GM21360 (cell line): ENCODE results near the gene TLR8.
"Not testable (repeated sequence)": the region's sequence is repeated elsewhere in the genome, so short reads cannot be mapped to it uniquely, and the experiment has no call there.

Source experiments
- ATAC-seq: cut with Tn5 transposase; IDR thresholded peaks from one replicate; pipeline ENCODE4 v1.9.1; 2021; ENCODE audit warnings: mild to moderate bottlenecking, moderate library complexity; ENCODE audit not compliant: unreplicated experiment

Gene TLR8

GRCh38 chrX:12944452-12944851, 38.0 kb downstream of the TLR8 start:
- ATAC-seq, result not testable (repeated sequence)

GRCh38 chrX:12945494-12945893, 39.1 kb downstream of the TLR8 start:
- ATAC-seq, result no peak

GRCh38 chrX:12946406-12946805, 40.0 kb downstream of the TLR8 start:
- no peak for ATAC-seq

- ATAC-seq, result no peak
Observed at GRCh38 chrX:12946838-12947544, 40.6 kb downstream of the TLR8 start.

GRCh38 chrX:12947545-12948235, 41.3 kb downstream of the TLR8 start:
- ATAC-seq, result no peak

- no peak for ATAC-seq
Observed at GRCh38 chrX:12948495-12948894, 42.1 kb downstream of the TLR8 start.

- ATAC-seq, result no peak
Observed at GRCh38 chrX:12949205-12949926, 42.9 kb downstream of the TLR8 start.

GRCh38 chrX:12949927-12950656, 43.7 kb downstream of the TLR8 start:
- ATAC-seq, result peak; percentile 60

- peak; percentile 45 for ATAC-seq
Observed at GRCh38 chrX:12950851-12951594, 44.6 kb downstream of the TLR8 start.

GRCh38 chrX:12951595-12951975, 45.2 kb downstream of the TLR8 start:
- no peak for ATAC-seq

GRCh38 chrX:12953420-12953819, 47.0 kb downstream of the TLR8 start:
- no peak for ATAC-seq

- ATAC-seq, result no peak
Observed at GRCh38 chrX:12954376-12954775, 48.0 kb downstream of the TLR8 start.

- ATAC-seq, result no peak
Observed at GRCh38 chrX:12954981-12955380, 48.6 kb downstream of the TLR8 start.

- peak; percentile 41 for ATAC-seq
Observed at GRCh38 chrX:12955882-12956703, 49.7 kb downstream of the TLR8 start.

- peak; percentile 56 for ATAC-seq
Observed at GRCh38 chrX:12956704-12957534, 50.5 kb downstream of the TLR8 start.

GRCh38 chrX:12958059-12958458, 51.6 kb downstream of the TLR8 start:
- ATAC-seq, result no peak

GRCh38 chrX:12958461-12958860, 52.0 kb downstream of the TLR8 start:
- ATAC-seq, result no peak

- ATAC-seq, result no peak
Observed at GRCh38 chrX:12961196-12961718, 54.8 kb downstream of the TLR8 start.
